ENCODE data around the gene GPC6.

DNA sequence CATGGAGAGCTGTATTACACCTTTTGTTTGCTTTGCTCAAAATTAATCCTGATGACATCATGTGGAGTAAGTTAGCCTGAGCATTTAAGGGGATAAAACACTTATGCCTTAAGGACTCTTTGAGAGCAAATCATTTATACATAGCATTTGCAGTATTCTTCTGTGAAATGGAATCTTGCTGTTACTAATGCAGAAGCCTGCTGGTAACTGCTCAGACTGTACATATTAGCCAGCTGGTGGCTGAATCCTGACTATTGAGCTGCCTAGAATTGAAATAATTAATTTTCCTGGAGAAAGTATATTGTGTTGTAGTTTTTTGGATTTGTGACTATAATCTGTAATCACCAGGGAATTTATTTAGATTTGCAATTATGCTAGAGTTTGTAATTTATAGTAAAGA, 363.2 kb downstream of the GPC6 start:
- TF ChIP-seq, protein P1, sequence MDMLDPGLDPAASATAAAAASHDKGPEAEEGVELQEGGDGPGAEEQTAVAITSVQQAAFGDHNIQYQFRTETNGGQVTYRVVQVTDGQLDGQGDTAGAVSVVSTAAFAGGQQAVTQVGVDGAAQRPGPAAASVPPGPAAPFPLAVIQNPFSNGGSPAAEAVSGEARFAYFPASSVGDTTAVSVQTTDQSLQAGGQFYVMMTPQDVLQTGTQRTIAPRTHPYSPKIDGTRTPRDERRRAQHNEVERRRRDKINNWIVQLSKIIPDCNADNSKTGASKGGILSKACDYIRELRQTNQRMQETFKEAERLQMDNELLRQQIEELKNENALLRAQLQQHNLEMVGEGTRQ (IDR thresholded peaks at IDR 0.05): no peak
- TF ChIP-seq, protein P2, sequence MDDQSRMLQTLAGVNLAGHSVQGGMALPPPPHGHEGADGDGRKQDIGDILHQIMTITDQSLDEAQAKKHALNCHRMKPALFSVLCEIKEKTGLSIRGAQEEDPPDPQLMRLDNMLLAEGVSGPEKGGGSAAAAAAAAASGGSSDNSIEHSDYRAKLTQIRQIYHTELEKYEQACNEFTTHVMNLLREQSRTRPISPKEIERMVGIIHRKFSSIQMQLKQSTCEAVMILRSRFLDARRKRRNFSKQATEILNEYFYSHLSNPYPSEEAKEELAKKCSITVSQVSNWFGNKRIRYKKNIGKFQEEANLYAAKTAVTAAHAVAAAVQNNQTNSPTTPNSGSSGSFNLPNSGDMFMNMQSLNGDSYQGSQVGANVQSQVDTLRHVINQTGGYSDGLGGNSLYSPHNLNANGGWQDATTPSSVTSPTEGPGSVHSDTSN (IDR thresholded peaks at IDR 0.05): no peak
- TF ChIP-seq, protein P3, sequence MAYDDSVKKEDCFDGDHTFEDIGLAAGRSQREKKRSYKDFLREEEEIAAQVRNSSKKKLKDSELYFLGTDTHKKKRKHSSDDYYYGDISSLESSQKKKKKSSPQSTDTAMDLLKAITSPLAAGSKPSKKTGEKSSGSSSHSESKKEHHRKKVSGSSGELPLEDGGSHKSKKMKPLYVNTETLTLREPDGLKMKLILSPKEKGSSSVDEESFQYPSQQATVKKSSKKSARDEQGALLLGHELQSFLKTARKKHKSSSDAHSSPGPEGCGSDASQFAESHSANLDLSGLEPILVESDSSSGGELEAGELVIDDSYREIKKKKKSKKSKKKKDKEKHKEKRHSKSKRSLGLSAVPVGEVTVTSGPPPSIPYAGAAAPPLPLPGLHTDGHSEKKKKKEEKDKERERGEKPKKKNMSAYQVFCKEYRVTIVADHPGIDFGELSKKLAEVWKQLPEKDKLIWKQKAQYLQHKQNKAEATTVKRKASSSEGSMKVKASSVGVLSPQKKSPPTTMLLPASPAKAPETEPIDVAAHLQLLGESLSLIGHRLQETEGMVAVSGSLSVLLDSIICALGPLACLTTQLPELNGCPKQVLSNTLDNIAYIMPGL (CRISPR knock-in tag; IDR thresholded peaks at IDR 0.05; ENCODE audit: borderline replicate concordance): no peak
- TF ChIP-seq RAD21 (conservative IDR thresholded peaks at IDR 0.05 in 1 of 2, IDR thresholded peaks at IDR 0.05 in 1 of 2) (no peak), POLR2AphosphoS2 (conservative IDR thresholded peaks at IDR 0.05; ENCODE audit: low read length) (no peak)
- TF ChIP-seq, protein P4, sequence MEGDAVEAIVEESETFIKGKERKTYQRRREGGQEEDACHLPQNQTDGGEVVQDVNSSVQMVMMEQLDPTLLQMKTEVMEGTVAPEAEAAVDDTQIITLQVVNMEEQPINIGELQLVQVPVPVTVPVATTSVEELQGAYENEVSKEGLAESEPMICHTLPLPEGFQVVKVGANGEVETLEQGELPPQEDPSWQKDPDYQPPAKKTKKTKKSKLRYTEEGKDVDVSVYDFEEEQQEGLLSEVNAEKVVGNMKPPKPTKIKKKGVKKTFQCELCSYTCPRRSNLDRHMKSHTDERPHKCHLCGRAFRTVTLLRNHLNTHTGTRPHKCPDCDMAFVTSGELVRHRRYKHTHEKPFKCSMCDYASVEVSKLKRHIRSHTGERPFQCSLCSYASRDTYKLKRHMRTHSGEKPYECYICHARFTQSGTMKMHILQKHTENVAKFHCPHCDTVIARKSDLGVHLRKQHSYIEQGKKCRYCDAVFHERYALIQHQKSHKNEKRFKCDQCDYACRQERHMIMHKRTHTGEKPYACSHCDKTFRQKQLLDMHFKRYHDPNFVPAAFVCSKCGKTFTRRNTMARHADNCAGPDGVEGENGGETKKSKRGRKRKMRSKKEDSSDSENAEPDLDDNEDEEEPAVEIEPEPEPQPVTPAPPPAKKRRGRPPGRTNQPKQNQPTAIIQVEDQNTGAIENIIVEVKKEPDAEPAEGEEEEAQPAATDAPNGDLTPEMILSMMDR (IDR thresholded peaks at IDR 0.05): no peak

Data from A549 (cell line).